IPS-18a (cell line): ENCODE measurements around the gene APOBEC3A.

Experiments
- H3K27ac ChIP-seq: one replicate; pipeline ENCODE4 v1.5.1; 2013; ENCODE audit warnings: low read length
- H3K27me3 ChIP-seq: one replicate; pipeline ENCODE4 v1.6.1; 2013; ENCODE audit warnings: mild to moderate bottlenecking, low read length; ENCODE audit not compliant: control insufficient read depth, insufficient read depth
- H3K36me3 ChIP-seq: one replicate; pipeline ENCODE4 v1.6.1; 2013; ENCODE audit warnings: low read depth, low read length; ENCODE audit not compliant: control insufficient read depth
- H3K4me1 ChIP-seq: one replicate; pipeline ENCODE4 v1.6.1; 2013; ENCODE audit warnings: low read depth, low read length; ENCODE audit not compliant: control insufficient read depth
- H3K4me3 ChIP-seq: one replicate; pipeline ENCODE4 v1.5.1; 2013; ENCODE audit warnings: low read length
- H3K9ac ChIP-seq: one replicate; pipeline ENCODE4 v1.6.1; 2013; ENCODE audit warnings: mild to moderate bottlenecking, low read length, moderate library complexity
- H3K9me3 ChIP-seq: one replicate; pipeline ENCODE4 v1.6.1; 2013; ENCODE audit warnings: low read depth, low read length; ENCODE audit not compliant: control insufficient read depth

APOBEC3A gene

DNA sequence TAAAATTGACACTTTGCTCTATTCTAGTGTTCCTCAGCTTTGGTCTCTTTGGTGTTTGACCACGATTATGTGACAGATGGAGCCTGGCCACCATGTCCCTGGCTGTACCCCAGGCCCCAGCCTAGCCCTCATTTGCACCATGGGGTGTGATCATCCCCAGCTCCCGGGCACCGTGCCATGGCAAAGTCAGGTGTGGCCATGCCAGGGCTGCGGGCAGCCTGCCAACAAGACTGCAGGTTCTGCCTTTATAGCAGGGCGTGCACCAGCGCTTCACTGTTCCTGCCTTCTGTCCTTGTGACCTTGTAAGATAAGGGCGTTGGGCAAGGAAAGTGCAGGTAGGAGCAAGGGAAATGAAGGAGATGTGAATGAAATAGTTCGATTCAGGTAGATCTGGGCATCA, 22.4 kb upstream of the APOBEC3A start:
- H3K4me1 ChIP-seq = no peaks in the 10 kb centered on the region
- no peak overlapping the region for H3K27ac ChIP-seq
- H3K36me3 ChIP-seq = no peaks in the 10 kb centered on the region
- H3K4me3 ChIP-seq = no peak overlapping the region
- H3K27me3 ChIP-seq = no peaks in the 10 kb centered on the region
- H3K9ac ChIP-seq = no peak overlapping the region
- H3K9me3 ChIP-seq = no peaks in the 10 kb centered on the region

DNA sequence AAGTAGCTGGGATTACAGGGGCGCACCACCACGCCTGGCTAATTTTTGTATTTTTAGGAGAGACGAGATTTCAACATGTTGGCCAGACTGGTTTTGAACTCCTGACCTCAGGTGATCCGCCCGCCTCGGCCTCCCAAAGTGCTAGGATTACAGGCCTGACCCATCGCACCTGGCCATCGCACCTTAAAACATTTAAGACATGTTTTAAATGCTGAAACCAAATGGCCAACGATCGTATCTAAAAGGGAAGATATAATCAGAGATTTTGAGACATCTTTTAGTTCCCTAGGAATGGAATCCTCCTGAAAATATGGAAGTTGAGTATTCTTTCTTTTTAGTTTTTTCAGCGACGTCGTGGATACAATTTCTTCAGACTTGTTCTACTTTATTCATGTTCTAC, 21.8 kb upstream of the APOBEC3A start:
- H3K4me1 ChIP-seq = no peaks in the 10 kb centered on the region
- H3K4me3 ChIP-seq = no peak overlapping the region
- no peaks in the 10 kb centered on the region for H3K36me3 ChIP-seq
- H3K27ac ChIP-seq = no peak overlapping the region
- H3K9me3 ChIP-seq = no peaks in the 10 kb centered on the region
- no peak overlapping the region for H3K9ac ChIP-seq
- H3K27me3 ChIP-seq = no peaks in the 10 kb centered on the region

DNA sequence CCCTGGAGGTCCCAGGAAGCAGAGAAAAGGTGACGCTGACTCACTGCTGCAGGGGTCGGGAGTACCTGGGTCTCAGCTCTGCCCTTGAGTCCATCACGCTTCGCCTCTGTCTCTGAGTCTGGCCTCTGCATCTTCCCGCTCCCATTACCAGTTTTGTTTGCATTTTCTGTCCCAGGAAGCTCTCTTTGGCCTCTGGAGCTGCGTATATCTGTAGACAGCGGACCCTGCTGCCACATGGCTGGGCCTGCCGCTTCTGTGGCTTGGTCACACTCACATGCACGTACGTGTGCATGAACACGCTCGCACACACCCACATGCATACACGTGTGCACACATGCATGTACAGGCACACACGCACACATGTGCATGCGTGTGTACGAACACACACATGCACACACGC, 20.8 kb upstream of the APOBEC3A start:
- H3K9ac ChIP-seq = no peak overlapping the region
- H3K27me3 ChIP-seq = no peaks in the 10 kb centered on the region
- H3K27ac ChIP-seq = no peak overlapping the region
- no peaks in the 10 kb centered on the region for H3K9me3 ChIP-seq
- H3K36me3 ChIP-seq = no peaks in the 10 kb centered on the region
- no peaks in the 10 kb centered on the region for H3K4me1 ChIP-seq
- no peak overlapping the region for H3K4me3 ChIP-seq

DNA sequence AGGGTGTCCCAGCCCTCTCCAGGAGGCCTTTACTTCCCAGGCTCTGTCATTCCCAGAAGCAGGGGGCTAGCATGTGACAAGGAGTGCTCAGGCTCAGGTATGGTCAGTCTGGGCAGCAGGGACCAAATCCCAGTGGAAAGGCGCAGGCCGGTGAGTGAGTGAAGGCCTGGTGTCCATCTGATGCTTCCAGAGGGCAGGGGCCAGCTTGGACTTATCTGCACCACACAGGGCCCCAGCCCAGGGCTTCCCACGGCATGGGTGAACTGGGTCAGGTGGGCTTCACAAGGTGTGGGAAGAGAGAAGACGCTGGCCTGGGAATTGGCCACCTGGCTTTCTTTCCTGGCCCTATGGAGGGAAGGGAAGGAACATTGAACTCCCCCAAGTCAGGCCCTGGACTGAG, 20.4 kb upstream of the APOBEC3A start:
- Histone ChIP-seq H3K36me3 (no peaks in the 10 kb centered on the region), H3K9me3 (no peaks in the 10 kb centered on the region), H3K27ac (no peak overlapping the region), H3K9ac (no peak overlapping the region), H3K4me3 (no peak overlapping the region), H3K4me1 (no peaks in the 10 kb centered on the region), H3K27me3 (no peaks in the 10 kb centered on the region)

DNA sequence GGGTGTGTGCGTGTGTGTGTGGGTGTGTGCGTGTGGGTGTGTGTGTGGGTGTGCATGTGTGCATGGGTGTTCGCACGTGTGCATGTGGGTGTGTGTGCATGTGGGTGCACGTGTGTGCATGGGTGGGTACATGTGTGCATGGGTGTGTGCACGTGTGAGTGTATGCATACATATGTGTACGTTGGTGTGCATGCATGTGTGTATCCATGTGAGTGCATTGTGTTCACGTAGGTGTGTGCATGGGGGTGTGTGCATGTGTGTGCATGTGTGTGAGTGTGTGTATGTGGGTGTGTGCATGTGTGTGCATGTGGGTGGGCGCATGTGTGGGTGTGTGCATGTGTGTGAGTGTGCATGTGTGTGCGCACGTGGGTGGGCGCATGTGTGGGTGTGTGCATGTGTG, 19.9 kb upstream of the APOBEC3A start:
- no peak overlapping the region for H3K9ac ChIP-seq
- no peak overlapping the region for H3K4me3 ChIP-seq
- no peaks in the 10 kb centered on the region for H3K36me3 ChIP-seq
- H3K9me3 ChIP-seq = no peaks in the 10 kb centered on the region
- no peaks in the 10 kb centered on the region for H3K4me1 ChIP-seq
- no peak overlapping the region for H3K27ac ChIP-seq
- H3K27me3 ChIP-seq = no peaks in the 10 kb centered on the region

DNA sequence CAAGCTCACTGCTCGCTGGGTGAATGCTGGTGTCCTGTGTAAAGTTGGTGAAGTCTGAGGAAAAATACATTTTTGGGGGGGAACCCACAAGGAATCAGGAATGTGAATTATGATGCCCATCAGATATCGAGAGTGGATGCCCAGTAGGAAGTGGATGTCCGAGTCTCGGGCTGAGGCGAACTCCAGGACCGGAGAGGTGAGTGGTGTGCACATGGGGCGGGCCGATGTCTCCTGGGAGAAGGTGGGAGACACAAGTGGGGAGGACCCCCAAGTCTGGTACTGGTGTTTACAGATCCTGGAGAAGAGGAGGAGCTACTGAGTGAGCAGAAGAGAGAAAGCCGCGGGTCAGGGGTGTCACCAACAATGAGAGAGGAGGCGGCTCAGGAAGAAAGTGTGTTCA, 19.2 kb upstream of the APOBEC3A start:
- Histone ChIP-seq H3K9me3 (no peaks in the 10 kb centered on the region), H3K36me3 (no peaks in the 10 kb centered on the region), H3K9ac (no peak overlapping the region), H3K27ac (no peak overlapping the region), H3K4me1 (no peaks in the 10 kb centered on the region), H3K27me3 (peaks cover 1% of the 10 kb centered on the region), H3K4me3 (no peak overlapping the region)

- no peaks in the 10 kb centered on the region for H3K4me1 ChIP-seq
Measured at GRCh38 chr22:38938925-38939324, 18.5 kb upstream of the APOBEC3A start.

DNA sequence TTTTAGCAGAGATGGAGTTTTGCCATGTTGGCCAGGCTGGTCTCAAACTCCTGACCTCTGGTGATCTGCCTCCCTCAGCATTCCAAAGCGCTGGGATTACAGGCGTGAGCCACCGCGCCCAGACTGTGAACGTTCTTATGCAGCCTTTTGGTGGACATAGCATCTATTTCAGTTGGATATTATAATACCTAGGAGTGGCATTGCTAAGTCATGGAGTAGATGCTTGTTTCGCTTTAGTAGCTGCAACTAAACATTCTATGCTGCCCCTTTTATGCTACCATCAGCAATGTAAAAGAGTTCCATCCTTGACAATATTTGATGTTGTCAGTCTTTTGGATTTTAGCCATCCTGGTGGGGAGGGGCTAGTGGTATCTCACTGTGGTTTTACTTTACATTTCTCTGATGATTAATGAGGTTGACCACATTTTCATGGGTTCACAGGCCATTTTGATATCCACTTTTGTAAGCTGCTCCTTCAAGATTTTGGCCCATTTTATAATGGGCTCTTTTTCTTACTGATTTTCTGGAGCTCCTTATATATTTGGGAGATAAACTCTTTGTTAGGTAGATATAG, 16.5 kb upstream of the APOBEC3A start:
- no peaks in the 10 kb centered on the region for H3K4me1 ChIP-seq
- peaks cover 5% of the 10 kb centered on the region for H3K27me3 ChIP-seq
- no peaks in the 10 kb centered on the region for H3K36me3 ChIP-seq
- no peak overlapping the region for H3K9ac ChIP-seq
- no peak overlapping the region for H3K27ac ChIP-seq
- H3K9me3 ChIP-seq = no peaks in the 10 kb centered on the region
- no peak overlapping the region for H3K4me3 ChIP-seq

More at GRCh38 chr22:38938925-38939324, 18.5 kb upstream of the APOBEC3A start:
- no peak overlapping the region for H3K9ac ChIP-seq
- H3K27me3 ChIP-seq = peaks cover 5% of the 10 kb centered on the region
- no peaks in the 10 kb centered on the region for H3K9me3 ChIP-seq
- no peak overlapping the region for H3K4me3 ChIP-seq
- H3K36me3 ChIP-seq = no peaks in the 10 kb centered on the region
- H3K27ac ChIP-seq = no peak overlapping the region

- Histone ChIP-seq H3K27ac (no peak overlapping the region), H3K36me3 (no peaks in the 10 kb centered on the region), H3K27me3 (peaks cover 5% of the 10 kb centered on the region), H3K4me3 (no peak overlapping the region), H3K4me1 (peaks cover under 1% of the 10 kb centered on the region), H3K9ac (no peak overlapping the region), H3K9me3 (no peaks in the 10 kb centered on the region)
Measured at GRCh38 chr22:38941488-38941987, 15.9 kb upstream of the APOBEC3A start.

GRCh38 chr22:38942702-38943101, 14.7 kb upstream of the APOBEC3A start:
- Histone ChIP-seq H3K27ac (no peak overlapping the region), H3K4me1 (peaks cover 3% of the 10 kb centered on the region), H3K9me3 (no peaks in the 10 kb centered on the region), H3K9ac (no peak overlapping the region), H3K36me3 (no peaks in the 10 kb centered on the region), H3K27me3 (peaks cover 5% of the 10 kb centered on the region), H3K4me3 (no peak overlapping the region)

- H3K4me1 ChIP-seq = peaks cover 3% of the 10 kb centered on the region
- H3K9ac ChIP-seq = no peak overlapping the region
- H3K4me3 ChIP-seq = no peak overlapping the region
- H3K9me3 ChIP-seq = no peaks in the 10 kb centered on the region
- H3K27me3 ChIP-seq = peaks cover 5% of the 10 kb centered on the region
- no peaks in the 10 kb centered on the region for H3K36me3 ChIP-seq
- H3K27ac ChIP-seq = no peak overlapping the region
Measured at GRCh38 chr22:38943201-38943600, 14.2 kb upstream of the APOBEC3A start.

DNA sequence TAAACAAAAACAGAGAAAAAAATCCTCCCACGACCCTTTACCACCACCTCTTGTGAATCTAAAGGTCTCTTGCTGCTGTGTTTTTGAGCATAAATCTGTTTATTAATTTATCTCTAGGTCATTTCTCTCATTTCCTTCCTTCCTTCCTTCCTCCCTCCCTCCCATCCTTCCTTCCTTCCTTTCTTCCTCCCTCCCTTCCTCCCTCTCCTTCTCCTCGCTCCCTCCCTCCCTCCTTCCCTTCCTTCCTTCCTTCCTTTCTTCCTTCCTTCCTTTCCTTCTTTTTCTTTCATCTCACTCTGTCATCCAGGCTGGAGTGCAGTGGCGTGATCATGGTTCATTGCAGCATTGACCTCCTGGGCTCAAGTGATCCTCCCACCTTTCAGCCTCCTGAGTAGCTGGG, 13.5 kb upstream of the APOBEC3A start:
- Histone ChIP-seq H3K4me1 (peaks cover 3% of the 10 kb centered on the region), H3K4me3 (no peak overlapping the region), H3K9ac (no peak overlapping the region), H3K36me3 (no peaks in the 10 kb centered on the region), H3K9me3 (no peaks in the 10 kb centered on the region), H3K27ac (no peak overlapping the region), H3K27me3 (peaks cover 5% of the 10 kb centered on the region)
